ENCODE measurements around the gene PLA2G4F. TPM values are rescaled to one million over a fixed set of nuclear protein-coding genes. Genes with fewer than 3 reads are reported as not detected.

Gene PLA2G4F
- total RNA-seq (2022; extraction: Qiagen RNA extraction): not detected in 5 replicates

GRCh38 chr15:42156243-42156922 is at the start of gene PLA2G4F:
TSS of gene PLA2G4F (minus strand) at chr15:42156636. CDS start at chr15:42156549, 87 bp downstream.

DNA sequence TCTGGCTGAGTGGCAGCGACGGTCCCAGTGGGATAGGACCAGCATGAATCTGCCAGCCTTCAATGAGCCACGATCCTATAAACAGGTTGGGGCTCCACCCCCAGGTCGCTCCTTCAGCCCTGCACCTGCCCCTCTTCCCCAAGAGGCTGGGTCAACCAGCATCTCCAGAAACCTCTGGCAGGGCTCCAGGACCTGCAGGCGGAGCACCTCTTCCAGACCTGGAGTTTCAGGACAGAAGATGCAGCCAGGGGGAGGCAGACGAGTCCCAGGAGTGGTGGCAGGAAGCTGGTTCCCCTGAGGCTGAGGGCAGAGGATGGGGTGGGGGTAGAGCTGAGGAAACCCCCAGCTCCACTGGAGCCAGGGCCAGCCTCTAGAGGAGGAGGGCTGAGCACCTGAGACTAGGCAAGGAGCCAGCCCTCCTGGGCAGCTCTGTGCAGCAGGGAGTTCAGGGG is 61.9 kb downstream of the PLA2G4F start, which contains the start of gene PLA2G4D:
Gene PLA2G4D (minus strand): TSS at position 51 of the 452 bp plus-strand sequence. CDS start 103 bp downstream, outside the sequence.

Other genes with a start within 250 kb of the PLA2G4F start
- 9.9 to 12.4 TPM (median 11.5 TPM) in 5 replicates for gene EHD4, start 184.1 kb downstream of the PLA2G4F start, total RNA-seq (2022; extraction: Qiagen RNA extraction)
- gene PLA2G4E, start 135.6 kb downstream of the PLA2G4F start, total RNA-seq (2022; extraction: Qiagen RNA extraction): not detected in 5 replicates
- not detected in 5 replicates for gene PLA2G4D, start 62.1 kb downstream of the PLA2G4F start, total RNA-seq (2022; extraction: Qiagen RNA extraction)
- 14.1 to 16.4 TPM (median 15.7 TPM) in 5 replicates for gene VPS39, start 51.7 kb upstream of the PLA2G4F start, total RNA-seq (2022; extraction: Qiagen RNA extraction)
- gene GANC, start 116.6 kb upstream of the PLA2G4F start, total RNA-seq (2022; extraction: Qiagen RNA extraction): 5.4 to 7.4 TPM (median 6.9 TPM) in 5 replicates
- 26.0 to 32.5 TPM (median 27.5 TPM) in 5 replicates for gene TMEM87A, start 116.8 kb upstream of the PLA2G4F start, total RNA-seq (2022; extraction: Qiagen RNA extraction)
- gene CAPN3, start 202.9 kb upstream of the PLA2G4F start, total RNA-seq (2022; extraction: Qiagen RNA extraction): 0.21 to 0.40 TPM (median 0.27 TPM) in 5 replicates

All from A549 treated with Mapracorat at 1 μM for 4 hours (cell line).